ENCODE results near the gene TTC33. TPM values are rescaled to one million over a fixed set of nuclear protein-coding genes. Genes with fewer than 3 reads are reported as not detected.
A peak's percentile ranks its signal among the peaks of the same experiment; 100 is the strongest.

Gene TTC33
- total and polyA plus RNA-seq, 2 of the 13 experiments (the other 11 are each of a cell fraction or from before 2014, with no cell fraction given), result 4.5 to 20.0 TPM

- TF ChIP-seq, protein P1, sequence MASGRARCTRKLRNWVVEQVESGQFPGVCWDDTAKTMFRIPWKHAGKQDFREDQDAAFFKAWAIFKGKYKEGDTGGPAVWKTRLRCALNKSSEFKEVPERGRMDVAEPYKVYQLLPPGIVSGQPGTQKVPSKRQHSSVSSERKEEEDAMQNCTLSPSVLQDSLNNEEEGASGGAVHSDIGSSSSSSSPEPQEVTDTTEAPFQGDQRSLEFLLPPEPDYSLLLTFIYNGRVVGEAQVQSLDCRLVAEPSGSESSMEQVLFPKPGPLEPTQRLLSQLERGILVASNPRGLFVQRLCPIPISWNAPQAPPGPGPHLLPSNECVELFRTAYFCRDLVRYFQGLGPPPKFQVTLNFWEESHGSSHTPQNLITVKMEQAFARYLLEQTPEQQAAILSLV (CRISPR knock-in tag; IDR thresholded peaks at IDR 0.05; ENCODE audit: borderline replicate concordance), result no peak
- TF ChIP-seq ELF3 (CRISPR knock-in tag; IDR thresholded peaks at IDR 0.05), result 0 out of 2 replicates have a peak, but pooled peaks have one; percentile 25
- TF ChIP-seq ZNF646 (CRISPR knock-in tag; IDR thresholded peaks at IDR 0.05), result no peak
- no peak for TF ChIP-seq HDAC6 (IDR thresholded peaks at IDR 0.05; ENCODE audit: low read depth, low read length)
- no peak for TF ChIP-seq ARID2 (CRISPR knock-in tag; IDR thresholded peaks at IDR 0.05; ENCODE audit: borderline replicate concordance)
- no peak for TF ChIP-seq RCOR2 (CRISPR knock-in tag; IDR thresholded peaks at IDR 0.05)
- no peak for TF ChIP-seq ATF3 (CRISPR knock-in tag; IDR thresholded peaks at IDR 0.05)
- no peak for TF ChIP-seq POLR2A (IDR thresholded peaks at IDR 0.05; ENCODE audit: insufficient read depth in 1 of 2, low read depth in 2 of 2, low read length in 2 of 2)
- no peak for TF ChIP-seq KAT2B (IDR thresholded peaks at IDR 0.05; ENCODE audit: borderline replicate concordance, low read depth, low read length)
- TF ChIP-seq ZNF644 (CRISPR knock-in tag; IDR thresholded peaks at IDR 0.05; ENCODE audit: low read depth), result 0 out of 2 replicates have a peak, but pooled peaks have one; percentile 17
- no peak for TF ChIP-seq KMT2B (CRISPR knock-in tag; IDR thresholded peaks at IDR 0.05)
- 0 out of 2 replicates have a peak, but pooled peaks have one; percentile 36 for TF ChIP-seq GATAD2A (CRISPR knock-in tag; IDR thresholded peaks at IDR 0.05)
- TF ChIP-seq NKX3-1 (CRISPR knock-in tag; IDR thresholded peaks at IDR 0.05), result no peak
- TF ChIP-seq ARID3A (IDR thresholded peaks at IDR 0.05; ENCODE audit: low read depth, low read length), result 0 out of 2 replicates have a peak, but pooled peaks have one; percentile 14
- TF ChIP-seq, protein P2, sequence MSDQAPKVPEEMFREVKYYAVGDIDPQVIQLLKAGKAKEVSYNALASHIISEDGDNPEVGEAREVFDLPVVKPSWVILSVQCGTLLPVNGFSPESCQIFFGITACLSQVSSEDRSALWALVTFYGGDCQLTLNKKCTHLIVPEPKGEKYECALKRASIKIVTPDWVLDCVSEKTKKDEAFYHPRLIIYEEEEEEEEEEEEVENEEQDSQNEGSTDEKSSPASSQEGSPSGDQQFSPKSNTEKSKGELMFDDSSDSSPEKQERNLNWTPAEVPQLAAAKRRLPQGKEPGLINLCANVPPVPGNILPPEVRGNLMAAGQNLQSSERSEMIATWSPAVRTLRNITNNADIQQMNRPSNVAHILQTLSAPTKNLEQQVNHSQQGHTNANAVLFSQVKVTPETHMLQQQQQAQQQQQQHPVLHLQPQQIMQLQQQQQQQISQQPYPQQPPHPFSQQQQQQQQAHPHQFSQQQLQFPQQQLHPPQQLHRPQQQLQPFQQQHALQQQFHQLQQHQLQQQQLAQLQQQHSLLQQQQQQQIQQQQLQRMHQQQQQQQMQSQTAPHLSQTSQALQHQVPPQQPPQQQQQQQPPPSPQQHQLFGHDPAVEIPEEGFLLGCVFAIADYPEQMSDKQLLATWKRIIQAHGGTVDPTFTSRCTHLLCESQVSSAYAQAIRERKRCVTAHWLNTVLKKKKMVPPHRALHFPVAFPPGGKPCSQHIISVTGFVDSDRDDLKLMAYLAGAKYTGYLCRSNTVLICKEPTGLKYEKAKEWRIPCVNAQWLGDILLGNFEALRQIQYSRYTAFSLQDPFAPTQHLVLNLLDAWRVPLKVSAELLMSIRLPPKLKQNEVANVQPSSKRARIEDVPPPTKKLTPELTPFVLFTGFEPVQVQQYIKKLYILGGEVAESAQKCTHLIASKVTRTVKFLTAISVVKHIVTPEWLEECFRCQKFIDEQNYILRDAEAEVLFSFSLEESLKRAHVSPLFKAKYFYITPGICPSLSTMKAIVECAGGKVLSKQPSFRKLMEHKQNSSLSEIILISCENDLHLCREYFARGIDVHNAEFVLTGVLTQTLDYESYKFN (CRISPR knock-in tag; conservative IDR thresholded peaks at IDR 0.05), result peak; percentile 41; the same call in 1 of the 2 replicates
- no peak for TF ChIP-seq ZSCAN12 (CRISPR knock-in tag; IDR thresholded peaks at IDR 0.05)
- no peak for TF ChIP-seq TOE1 (CRISPR knock-in tag; IDR thresholded peaks at IDR 0.05)
Observed at GRCh38 chr5:40801771-40802562, 46.2 kb upstream of the TTC33 start (continued).
